ENCODE measurements around the gene SSU72.
"Not testable (repeated sequence)": the region's sequence is repeated elsewhere in the genome, so short reads cannot be mapped to it uniquely, and the experiment has no call there.

Gene SSU72

GRCh38 chr1:1507305-1507704 lies 67.4 kb downstream of the SSU72 start:
- no peak for TF ChIP-seq EZH2phosphoT487 (IDR thresholded peaks at IDR 0.05; ENCODE audit: borderline replicate concordance)
- TF ChIP-seq CTCF (conservative IDR thresholded peaks at IDR 0.05; ENCODE audit: low read length), result no peak
- H3K36me3 ChIP-seq (ENCODE audit: insufficient read depth, low read length), result no peaks in the 10 kb centered on the region
- H3K79me2 ChIP-seq (ENCODE audit: insufficient read depth, low read length), result no peaks in the 10 kb centered on the region
- H3K9ac ChIP-seq (ENCODE audit: low read depth, low read length, poor library complexity, severe bottlenecking), result no peak overlapping the region
- H3K4me3 ChIP-seq (ENCODE audit: low read length, poor library complexity, severe bottlenecking), result no peak overlapping the region
- no peaks in the 10 kb centered on the region for H4K20me1 ChIP-seq (ENCODE audit: insufficient read depth, low read length, poor library complexity, severe bottlenecking)
- H3K4me1 ChIP-seq (ENCODE audit: insufficient read depth, low read length, poor library complexity, severe bottlenecking), result peaks cover 6% of the 10 kb centered on the region
- no peaks in the 10 kb centered on the region for H3K27me3 ChIP-seq (ENCODE audit: insufficient read depth, low read length, poor library complexity, severe bottlenecking)
- no peak overlapping the region for H3K4me2 ChIP-seq (ENCODE audit: low read depth, low read length, poor library complexity, severe bottlenecking)
- H3F3A ChIP-seq (ENCODE audit: low read depth), result no peaks in the 10 kb centered on the region
- H2AFZ ChIP-seq (ENCODE audit: low read length), result no peak overlapping the region
- H3K9me3 ChIP-seq (ENCODE audit: insufficient read depth, low read depth, low read length), result no peaks in the 10 kb centered on the region
- H3K9me2 ChIP-seq (replicated peaks; ENCODE audit: low read depth, low read length), result no peaks in the 10 kb centered on the region

GRCh38 chr1:1505801-1506200 lies 68.9 kb downstream of the SSU72 start:
- H3K4me1 ChIP-seq (ENCODE audit: insufficient read depth, low read length, poor library complexity, severe bottlenecking); H3K36me3 ChIP-seq (ENCODE audit: insufficient read depth, low read length); H3K9me2 ChIP-seq (replicated peaks; ENCODE audit: low read depth, low read length); H3K79me2 ChIP-seq (ENCODE audit: insufficient read depth, low read length); H3K27me3 ChIP-seq (ENCODE audit: insufficient read depth, low read length, poor library complexity, severe bottlenecking); H3F3A ChIP-seq (ENCODE audit: low read depth); H4K20me1 ChIP-seq (ENCODE audit: insufficient read depth, low read length, poor library complexity, severe bottlenecking); H3K9me3 ChIP-seq (ENCODE audit: insufficient read depth, low read depth, low read length): not testable (repeated sequence)
- H2AFZ ChIP-seq (ENCODE audit: low read length), result peak overlapping the region; percentile 49; the same call in 1 of the 2 replicates
- peak overlapping the region; percentile 57 for H3K9ac ChIP-seq (ENCODE audit: low read depth, low read length, poor library complexity, severe bottlenecking)
- peak overlapping the region; percentile 66 for H3K4me3 ChIP-seq (ENCODE audit: low read length, poor library complexity, severe bottlenecking)
- H3K4me2 ChIP-seq (ENCODE audit: low read depth, low read length, poor library complexity, severe bottlenecking), result peak overlapping the region; percentile 69

GRCh38 chr1:1505366-1505798 lies 69.3 kb downstream of the SSU72 start:
- not testable (repeated sequence) for H3K27me3 ChIP-seq (ENCODE audit: insufficient read depth, low read length, poor library complexity, severe bottlenecking); H3K36me3 ChIP-seq (ENCODE audit: insufficient read depth, low read length); H3K9me2 ChIP-seq (replicated peaks; ENCODE audit: low read depth, low read length); H3K9me3 ChIP-seq (ENCODE audit: insufficient read depth, low read depth, low read length); H3K4me1 ChIP-seq (ENCODE audit: insufficient read depth, low read length, poor library complexity, severe bottlenecking); H4K20me1 ChIP-seq (ENCODE audit: insufficient read depth, low read length, poor library complexity, severe bottlenecking); H3F3A ChIP-seq (ENCODE audit: low read depth); H3K79me2 ChIP-seq (ENCODE audit: insufficient read depth, low read length)
- Histone ChIP-seq H3K4me2 (ENCODE audit: low read depth, low read length, poor library complexity, severe bottlenecking) (peak overlapping the region; percentile 69), H3K9ac (ENCODE audit: low read depth, low read length, poor library complexity, severe bottlenecking) (peak overlapping the region; percentile 57), H2AFZ (ENCODE audit: low read length) (peak overlapping the region; percentile 94), H3K4me3 (ENCODE audit: low read length, poor library complexity, severe bottlenecking) (peak overlapping the region; percentile 66)

- Histone ChIP-seq H3K4me3 (ENCODE audit: low read length, poor library complexity, severe bottlenecking) (peak overlapping the region; percentile 66), H2AFZ (ENCODE audit: low read length) (peak overlapping the region; percentile 94), H3K4me2 (ENCODE audit: low read depth, low read length, poor library complexity, severe bottlenecking) (peak overlapping the region; percentile 69), H3K9ac (ENCODE audit: low read depth, low read length, poor library complexity, severe bottlenecking) (peak overlapping the region; percentile 43)
- not testable (repeated sequence) for H3K27me3 ChIP-seq (ENCODE audit: insufficient read depth, low read length, poor library complexity, severe bottlenecking); H3K79me2 ChIP-seq (ENCODE audit: insufficient read depth, low read length); H3F3A ChIP-seq (ENCODE audit: low read depth); H3K36me3 ChIP-seq (ENCODE audit: insufficient read depth, low read length); H4K20me1 ChIP-seq (ENCODE audit: insufficient read depth, low read length, poor library complexity, severe bottlenecking); H3K4me1 ChIP-seq (ENCODE audit: insufficient read depth, low read length, poor library complexity, severe bottlenecking); H3K9me3 ChIP-seq (ENCODE audit: insufficient read depth, low read depth, low read length); H3K9me2 ChIP-seq (replicated peaks; ENCODE audit: low read depth, low read length)
- TF ChIP-seq CTCF (conservative IDR thresholded peaks at IDR 0.05; ENCODE audit: low read length), result peak; percentile 66
Observed at GRCh38 chr1:1504777-1505365, 69.8 kb downstream of the SSU72 start.

- H3K4me2 ChIP-seq (ENCODE audit: low read depth, low read length, poor library complexity, severe bottlenecking); H2AFZ ChIP-seq (ENCODE audit: low read length); H3K9ac ChIP-seq (ENCODE audit: low read depth, low read length, poor library complexity, severe bottlenecking); H3K9me3 ChIP-seq (ENCODE audit: insufficient read depth, low read depth, low read length); H3K4me1 ChIP-seq (ENCODE audit: insufficient read depth, low read length, poor library complexity, severe bottlenecking); H3K27me3 ChIP-seq (ENCODE audit: insufficient read depth, low read length, poor library complexity, severe bottlenecking); H3K4me3 ChIP-seq (ENCODE audit: low read length, poor library complexity, severe bottlenecking); H3K9me2 ChIP-seq (replicated peaks; ENCODE audit: low read depth, low read length); H3F3A ChIP-seq (ENCODE audit: low read depth); H3K36me3 ChIP-seq (ENCODE audit: insufficient read depth, low read length); H3K79me2 ChIP-seq (ENCODE audit: insufficient read depth, low read length); H4K20me1 ChIP-seq (ENCODE audit: insufficient read depth, low read length, poor library complexity, severe bottlenecking): not testable (repeated sequence)
Observed at GRCh38 chr1:1495461-1495975, 79.1 kb downstream of the SSU72 start.

- not testable (repeated sequence) for H3K9me2 ChIP-seq (replicated peaks; ENCODE audit: low read depth, low read length); H3K4me1 ChIP-seq (ENCODE audit: insufficient read depth, low read length, poor library complexity, severe bottlenecking); H3K27me3 ChIP-seq (ENCODE audit: insufficient read depth, low read length, poor library complexity, severe bottlenecking); H3K9me3 ChIP-seq (ENCODE audit: insufficient read depth, low read depth, low read length); H3K36me3 ChIP-seq (ENCODE audit: insufficient read depth, low read length); H3K4me3 ChIP-seq (ENCODE audit: low read length, poor library complexity, severe bottlenecking); H3K79me2 ChIP-seq (ENCODE audit: insufficient read depth, low read length); H3K9ac ChIP-seq (ENCODE audit: low read depth, low read length, poor library complexity, severe bottlenecking); H3K4me2 ChIP-seq (ENCODE audit: low read depth, low read length, poor library complexity, severe bottlenecking); H4K20me1 ChIP-seq (ENCODE audit: insufficient read depth, low read length, poor library complexity, severe bottlenecking); H2AFZ ChIP-seq (ENCODE audit: low read length); H3F3A ChIP-seq (ENCODE audit: low read depth)
Observed at GRCh38 chr1:1494311-1494710, 80.4 kb downstream of the SSU72 start.

Data from Loucy (cell line).